Measurements from ENCODE around the gene PHF20. TPM values are rescaled to one million over a fixed set of nuclear protein-coding genes. Genes with fewer than 3 reads are reported as not detected.
"Not testable (repeated sequence)": the region's sequence is repeated elsewhere in the genome, so short reads cannot be mapped to it uniquely, and the experiment has no call there.

Gene PHF20
- total RNA-seq = 10 to 100 TPM; 57.9 to 58.8 TPM

- DNase-seq (peak; percentile 100), ATAC-seq (peak; percentile 89)
- TF ChIP-seq, protein P1, sequence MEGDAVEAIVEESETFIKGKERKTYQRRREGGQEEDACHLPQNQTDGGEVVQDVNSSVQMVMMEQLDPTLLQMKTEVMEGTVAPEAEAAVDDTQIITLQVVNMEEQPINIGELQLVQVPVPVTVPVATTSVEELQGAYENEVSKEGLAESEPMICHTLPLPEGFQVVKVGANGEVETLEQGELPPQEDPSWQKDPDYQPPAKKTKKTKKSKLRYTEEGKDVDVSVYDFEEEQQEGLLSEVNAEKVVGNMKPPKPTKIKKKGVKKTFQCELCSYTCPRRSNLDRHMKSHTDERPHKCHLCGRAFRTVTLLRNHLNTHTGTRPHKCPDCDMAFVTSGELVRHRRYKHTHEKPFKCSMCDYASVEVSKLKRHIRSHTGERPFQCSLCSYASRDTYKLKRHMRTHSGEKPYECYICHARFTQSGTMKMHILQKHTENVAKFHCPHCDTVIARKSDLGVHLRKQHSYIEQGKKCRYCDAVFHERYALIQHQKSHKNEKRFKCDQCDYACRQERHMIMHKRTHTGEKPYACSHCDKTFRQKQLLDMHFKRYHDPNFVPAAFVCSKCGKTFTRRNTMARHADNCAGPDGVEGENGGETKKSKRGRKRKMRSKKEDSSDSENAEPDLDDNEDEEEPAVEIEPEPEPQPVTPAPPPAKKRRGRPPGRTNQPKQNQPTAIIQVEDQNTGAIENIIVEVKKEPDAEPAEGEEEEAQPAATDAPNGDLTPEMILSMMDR (IDR thresholded peaks at IDR 0.05) = no peak
- ChIA-PET CTCF (interaction anchor here (1.0 to 1.9 kb wide), 7 partner anchors 8 to 183 kb away, joined by 3 to 12 read pairs (median 3); partner anchors contain the start of genes RBM39 and SCAND1), POLR2A (interaction anchor here (0.7 to 16.3 kb wide), 15 partner anchors 14 to 182 kb away, joined by 3 to 339 read pairs (median 4); partner anchors contain the start of genes CPNE1, RBM12, RBM39 and SCAND1)
- H3K36me3 Mint-ChIP-seq (ENCODE audit: low read depth) = peaks cover 30% of the 10 kb centered on the region
- H3K27me3 Mint-ChIP-seq = no peaks in the 10 kb centered on the region
- peak within 1 kb of the TSS; percentile 79 for H3K4me3 Mint-ChIP-seq
- peaks cover 68% of the 10 kb centered on the region for H3K4me1 Mint-ChIP-seq (ENCODE audit: low read depth)
- peak within 1 kb of the TSS; percentile 90 for H3K27ac Mint-ChIP-seq
- peaks cover 6% of the 10 kb centered on the region for H3K9me3 Mint-ChIP-seq
- intact Hi-C loops (cut with micrococcal nuclease) = no loop called here
Measured at GRCh38 chr20:35771689-35772562, at the start of gene PHF20. Gene PHF20 (plus strand): TSS chr20:35772015. CDS start chr20:35801523, 29,508 bp downstream.

GRCh38 chr20:35723275-35723639, 48.6 kb upstream of the PHF20 start:
- DNase-seq; ATAC-seq; intact Hi-C loops (cut with micrococcal nuclease); H3K9me3 Mint-ChIP-seq; H3K27me3 Mint-ChIP-seq; H3K4me3 Mint-ChIP-seq: not testable (repeated sequence)
- peaks cover 43% of the 10 kb centered on the region for H3K4me1 Mint-ChIP-seq (ENCODE audit: low read depth)
- CTCF ChIA-PET = interaction anchor here (1.0 kb wide), 1 partner anchor 10 kb away, joined by 3 read pairs; no protein-coding TSS in a partner anchor
- H3K36me3 Mint-ChIP-seq (ENCODE audit: low read depth) = peaks cover 74% of the 10 kb centered on the region
- peak overlapping the region; percentile 63 for H3K27ac Mint-ChIP-seq
- POLR2A ChIA-PET = interaction anchor here (1.1 to 36.9 kb wide), 3 partner anchors 4 to 87 kb away, joined by 3 to 1214 read pairs (median 1214); partner anchors contain the start of genes NFS1, RBM39 and ROMO1

GRCh38 chr20:35723652-35724320, 48.0 kb upstream of the PHF20 start:
- POLR2A ChIA-PET = interaction anchor here (1.1 to 36.9 kb wide), 3 partner anchors 3 to 87 kb away, joined by 3 to 1214 read pairs (median 1214); partner anchors contain the start of genes NFS1, RBM39 and ROMO1
- H3K27me3 Mint-ChIP-seq; intact Hi-C loops (cut with micrococcal nuclease); H3K9me3 Mint-ChIP-seq; DNase-seq; H3K4me3 Mint-ChIP-seq; ATAC-seq: not testable (repeated sequence)
- Mint-ChIP-seq H3K36me3 (ENCODE audit: low read depth) (peaks cover 76% of the 10 kb centered on the region), H3K4me1 (ENCODE audit: low read depth) (peaks cover 43% of the 10 kb centered on the region), H3K27ac (peak overlapping the region; percentile 52)
- CTCF ChIA-PET = interaction anchor here (1.0 to 1.4 kb wide), 2 partner anchors 10 to 21 kb away, joined by 3 to 4 read pairs; no protein-coding TSS in a partner anchor

DNA sequence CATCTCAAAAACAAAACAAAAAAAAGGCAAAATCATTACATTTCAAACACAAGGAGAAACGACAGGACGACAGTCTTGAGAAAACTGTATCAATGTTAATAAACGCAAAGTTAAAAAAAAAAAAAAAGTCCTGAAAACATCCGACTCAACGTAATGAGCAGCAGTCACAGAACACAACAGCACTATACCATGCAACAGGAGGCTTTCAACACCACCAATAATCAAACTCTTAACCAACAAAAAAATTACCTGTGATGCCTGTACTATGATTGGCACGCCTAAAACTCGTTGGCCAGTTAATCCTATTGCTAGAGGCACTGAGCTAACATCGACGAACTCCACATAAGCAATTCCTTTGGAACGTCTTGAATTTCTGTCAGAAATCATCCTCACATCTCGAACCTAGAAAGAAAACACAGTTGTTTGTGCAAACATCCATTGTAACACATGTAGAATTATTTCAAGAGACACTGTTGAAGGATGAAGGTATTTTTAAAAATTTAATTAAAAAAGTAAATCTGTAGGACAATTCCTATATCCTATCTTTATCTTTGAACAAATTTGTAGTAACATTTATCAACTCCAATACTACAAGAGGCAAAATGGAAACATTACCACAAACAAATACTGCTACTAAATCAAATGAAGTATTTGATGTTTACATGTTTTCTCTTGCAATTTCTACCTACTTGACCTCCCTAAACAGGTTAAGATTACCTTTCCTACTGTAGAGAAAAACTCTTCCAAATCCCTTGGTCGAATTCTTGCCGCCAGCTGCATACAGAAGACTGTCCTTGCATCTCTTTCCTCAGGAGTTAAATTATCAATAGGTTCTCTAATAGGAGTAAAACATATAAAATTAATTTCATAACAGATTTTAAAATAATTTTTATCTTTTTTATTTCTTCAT, 47.2 kb upstream of the PHF20 start:
- POLR2A ChIA-PET = interaction anchor here (35.7 to 36.9 kb wide), 2 partner anchors 2 to 9 kb away, joined by 1214 read pairs; partner anchors contain the start of genes NFS1, RBM39 and ROMO1
- Mint-ChIP-seq H3K36me3 (ENCODE audit: low read depth) (peaks cover 77% of the 10 kb centered on the region), H3K27me3 (no peaks in the 10 kb centered on the region), H3K4me1 (ENCODE audit: low read depth) (peaks cover 41% of the 10 kb centered on the region), H3K9me3 (no peaks in the 10 kb centered on the region), H3K27ac (peak overlapping the region; percentile 52), H3K4me3 (no peak overlapping the region)
- TF ChIP-seq, protein P1 (IDR thresholded peaks at IDR 0.05) = no peak
- CTCF ChIA-PET = interaction anchor here (1.0 to 1.4 kb wide), 2 partner anchors 11 to 22 kb away, joined by 3 to 4 read pairs; no protein-coding TSS in a partner anchor
- intact Hi-C loops (cut with micrococcal nuclease) = no loop called here
- ATAC-seq (no peak), DNase-seq (no peak)
